Heart left ventricle (tissue), 13 donors: Measurements from ENCODE around the gene STX2.

Experiments
- POLR2A ChIP-seq, 2 donors: fragments of 450-650 bp; IDR thresholded peaks; one replicate each; pipeline ENCODE4 v1.6.1; 2017; ENCODE audit warnings: antibody characterized with exemption in 2 of 2, mild to moderate bottlenecking in 2 of 2, moderate library complexity in 2 of 2
- TF ChIP-seq, protein P1 (sequence below), 12 donors: fragments of 200-600 bp; sonication (generic) in 4 of 12; IDR thresholded peaks; one replicate each; pipeline versions ENCODE4 v1.5.0 to v1.8.0; 2018 to 2022; ENCODE audit warnings: antibody characterized with exemption in 12 of 12, mild to moderate bottlenecking in 5 of 12
- donor health status: ischemic (EF 13 %, LVEDD 7.1; RV severe dilation, severe dysfunction).
- donor health status: DM: no; HTN: yes; CAD: no.
- donor health status: DM: no; HTN: no; CAD: no.
- donor health status: ischemic (EF 25% LVEDD 6.9; RV normal size, moderate dysfunction).
- donor health status: ischemic (EF 25% LVEDD 5.7; RV mildly dilated, moderate dysfunction).
- donor health status: ischemic (EF 35%, LVEDD 5.7; RV mildly dilated, moderate dysfunction).
- donor health status: nonischemic (EF 11% LVEDD 7.7; RV severe dilation, severe dysfunction).
- donor health status: DM: yes; HTN: yes; CAD: no.
- donor health status: PGD.
- donor health status: ischemic (EF 29% LVEDD 5.4; RV normal size, mild dysfunction).
- donor health status: nonischemic (EF 23%, LVEDD 6.1; RV moderate dilation, normal function).

DNA sequence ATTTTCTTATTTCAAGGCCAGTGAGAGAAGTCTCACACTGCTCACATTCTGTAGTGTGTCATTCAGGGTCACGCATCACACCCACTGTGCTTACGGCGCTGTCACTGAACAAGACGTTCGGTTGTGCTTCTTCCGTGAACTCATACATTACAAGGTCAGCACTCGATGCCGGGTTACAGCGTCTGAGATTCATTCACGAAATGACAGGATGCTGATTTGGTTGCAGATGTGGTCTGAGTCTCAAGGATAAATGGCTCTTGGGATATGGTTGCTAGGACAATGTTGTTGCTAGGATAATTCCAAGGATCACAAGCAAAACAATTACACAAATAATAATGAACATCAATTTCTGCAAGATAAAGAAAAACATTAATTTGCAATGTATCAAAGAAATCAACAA lies 47.4 kb downstream of the STX2 start:
- TF ChIP-seq, protein P1, sequence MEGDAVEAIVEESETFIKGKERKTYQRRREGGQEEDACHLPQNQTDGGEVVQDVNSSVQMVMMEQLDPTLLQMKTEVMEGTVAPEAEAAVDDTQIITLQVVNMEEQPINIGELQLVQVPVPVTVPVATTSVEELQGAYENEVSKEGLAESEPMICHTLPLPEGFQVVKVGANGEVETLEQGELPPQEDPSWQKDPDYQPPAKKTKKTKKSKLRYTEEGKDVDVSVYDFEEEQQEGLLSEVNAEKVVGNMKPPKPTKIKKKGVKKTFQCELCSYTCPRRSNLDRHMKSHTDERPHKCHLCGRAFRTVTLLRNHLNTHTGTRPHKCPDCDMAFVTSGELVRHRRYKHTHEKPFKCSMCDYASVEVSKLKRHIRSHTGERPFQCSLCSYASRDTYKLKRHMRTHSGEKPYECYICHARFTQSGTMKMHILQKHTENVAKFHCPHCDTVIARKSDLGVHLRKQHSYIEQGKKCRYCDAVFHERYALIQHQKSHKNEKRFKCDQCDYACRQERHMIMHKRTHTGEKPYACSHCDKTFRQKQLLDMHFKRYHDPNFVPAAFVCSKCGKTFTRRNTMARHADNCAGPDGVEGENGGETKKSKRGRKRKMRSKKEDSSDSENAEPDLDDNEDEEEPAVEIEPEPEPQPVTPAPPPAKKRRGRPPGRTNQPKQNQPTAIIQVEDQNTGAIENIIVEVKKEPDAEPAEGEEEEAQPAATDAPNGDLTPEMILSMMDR (IDR thresholded peaks at IDR 0.05): no peak
- no peak for TF ChIP-seq POLR2A (IDR thresholded peaks at IDR 0.05)
